T-cell (primary cell): Measurements from ENCODE around the gene MICALL2. TPM values are rescaled to one million over a fixed set of nuclear protein-coding genes. Genes with fewer than 3 reads are reported as not detected.
A peak's percentile ranks its signal among the peaks of the same experiment; 100 is the strongest.

Experiments
- ATAC-seq, 4 experiments: fragments of 200-7000 bp in 3 of 4; fragments of 150-1000 bp in 1 of 4; cut with Tn5 transposase; replicated peaks in 1 of 4; 1 replicate in 3 of 4; 2 replicates in 1 of 4; pipeline ENCODE4 v1.10.0; 2021; ENCODE audit warnings: moderate library complexity in 3 of 4, mild to moderate bottlenecking in 2 of 4, moderate number of reproducible peaks in 1 of 4
- CTCF ChIA-PET, 2 donors: fragments of 300-600 bp; sonication (Branson Sonifier 250); formaldehyde crosslinking; loops; one replicate each; lab custom pipeline; 2022; ENCODE audit warnings: antibody characterized with exemption in 2 of 2; lab: Charles Lee
- POLR2A ChIA-PET, 2 donors: fragments of 300-600 bp; sonication (Branson Sonifier 250); formaldehyde crosslinking; loops; one replicate each; lab custom pipeline; 2022; ENCODE audit warnings: antibody characterized with exemption in 2 of 2; lab: Charles Lee
- DNase-seq, 35 experiments: peaks; one replicate each; pipeline versions ENCODE4 v3.0.0 to v3.0.0-alpha.2; 2013 to 2023
- H3K27ac ChIP-seq: one replicate; pipeline ENCODE4 v1.5.1; 2013; ENCODE audit warnings: low read length
- H3K27me3 ChIP-seq, 2 experiments: replicated peaks in 1 of 2; 1 replicate in 1 of 2; 2 replicates in 1 of 2; pipeline versions ENCODE4 v1.6.1 to v1.7.0; 2013; ENCODE audit warnings: low read length in 1 of 2, mixed read lengths in 1 of 2; ENCODE audit not compliant: control insufficient read depth in 2 of 2, insufficient read depth in 2 of 2; ENCODE audit errors: extremely low read depth in 1 of 2
- H3K36me3 ChIP-seq, 2 donors: 1 replicate in 1 of 2; 2 replicates in 1 of 2; pipeline versions ENCODE4 v1.6.1 to v1.7.0; 2013; ENCODE audit warnings: low read length in 1 of 2; ENCODE audit not compliant: control insufficient read depth in 2 of 2, insufficient read depth in 1 of 2; ENCODE audit errors: extremely low read depth in 1 of 2
- H3K4me1 ChIP-seq, 2 experiments: 1 replicate in 1 of 2; 2 replicates in 1 of 2; pipeline versions ENCODE4 v1.6.1 to v1.7.0; 2013; ENCODE audit warnings: low read length in 2 of 2, mixed read lengths in 1 of 2; ENCODE audit not compliant: insufficient read depth in 2 of 2, control insufficient read depth in 1 of 2; ENCODE audit errors: extremely low read depth in 1 of 2
- H3K4me3 ChIP-seq, 2 donors: 1 replicate in 1 of 2; 2 replicates in 1 of 2; pipeline versions ENCODE4 v1.5.1 to v1.7.0; 2013; ENCODE audit warnings: mild to moderate bottlenecking in 2 of 2, low read length in 1 of 2, moderate library complexity in 1 of 2; ENCODE audit not compliant: control insufficient read depth in 1 of 2; ENCODE audit errors: extremely low read depth in 1 of 2
- H3K9me3 ChIP-seq: 2 replicates; pipeline ENCODE4 v1.7.0; 2013
- H3K27ac Mint-ChIP-seq, 2 donors: one replicate each; pipeline ENCODE4 v1.8.0; 2020 to 2021; ENCODE audit warnings: mild to moderate bottlenecking in 2 of 2, mixed read lengths in 2 of 2
- H3K27me3 Mint-ChIP-seq, 2 donors: one replicate each; pipeline ENCODE4 v1.8.0; 2021 to 2022; ENCODE audit warnings: mixed read lengths in 2 of 2
- H3K36me3 Mint-ChIP-seq: one replicate; pipeline ENCODE4 v1.8.0; 2021; ENCODE audit warnings: mixed read lengths
- H3K4me1 Mint-ChIP-seq, 3 donors: one replicate each; pipeline ENCODE4 v1.8.0; 2020 to 2022; ENCODE audit warnings: mixed read lengths in 3 of 3, mild to moderate bottlenecking in 1 of 3
- H3K4me3 Mint-ChIP-seq, 3 donors: one replicate each; pipeline ENCODE4 v1.8.0; 2020 to 2022; ENCODE audit warnings: mild to moderate bottlenecking in 3 of 3, mixed read lengths in 3 of 3, moderate library complexity in 3 of 3
- H3K9me3 Mint-ChIP-seq, 3 donors: one replicate each; pipeline ENCODE4 v1.8.0; 2020 to 2022; ENCODE audit warnings: mixed read lengths in 3 of 3
- WGBS: methylation state at CpG from one replicate; pipeline ENCODE4 v1.1.5; 2013; ENCODE audit warnings: missing lambda C conversion rate; ENCODE audit not compliant: insufficient coverage; 5-methylcytosine and 5-hydroxymethylcytosine counted together
- total RNA-seq, 35 experiments: library from RNA in 6 of 35; stranded (reverse) in 6 of 35; fragments of 120-200 nt in 1 of 35; gene quantifications; one replicate each; pipeline versions ENCODE4 v1.2.1 to v1.2.4 and lab custom pipeline; 2013 to 2026

MICALL2 gene
- total RNA-seq (1 to 10 TPM; 2.1 to 5.5 (median 3.2) TPM), total RNA-seq (lab: John Stamatoyannopoulos, UW) (0.57 to 7.3 (median 2.7) reads per million in 29 experiments)
- total RNA-seq (2013) = 1.2 TPM

DNA sequence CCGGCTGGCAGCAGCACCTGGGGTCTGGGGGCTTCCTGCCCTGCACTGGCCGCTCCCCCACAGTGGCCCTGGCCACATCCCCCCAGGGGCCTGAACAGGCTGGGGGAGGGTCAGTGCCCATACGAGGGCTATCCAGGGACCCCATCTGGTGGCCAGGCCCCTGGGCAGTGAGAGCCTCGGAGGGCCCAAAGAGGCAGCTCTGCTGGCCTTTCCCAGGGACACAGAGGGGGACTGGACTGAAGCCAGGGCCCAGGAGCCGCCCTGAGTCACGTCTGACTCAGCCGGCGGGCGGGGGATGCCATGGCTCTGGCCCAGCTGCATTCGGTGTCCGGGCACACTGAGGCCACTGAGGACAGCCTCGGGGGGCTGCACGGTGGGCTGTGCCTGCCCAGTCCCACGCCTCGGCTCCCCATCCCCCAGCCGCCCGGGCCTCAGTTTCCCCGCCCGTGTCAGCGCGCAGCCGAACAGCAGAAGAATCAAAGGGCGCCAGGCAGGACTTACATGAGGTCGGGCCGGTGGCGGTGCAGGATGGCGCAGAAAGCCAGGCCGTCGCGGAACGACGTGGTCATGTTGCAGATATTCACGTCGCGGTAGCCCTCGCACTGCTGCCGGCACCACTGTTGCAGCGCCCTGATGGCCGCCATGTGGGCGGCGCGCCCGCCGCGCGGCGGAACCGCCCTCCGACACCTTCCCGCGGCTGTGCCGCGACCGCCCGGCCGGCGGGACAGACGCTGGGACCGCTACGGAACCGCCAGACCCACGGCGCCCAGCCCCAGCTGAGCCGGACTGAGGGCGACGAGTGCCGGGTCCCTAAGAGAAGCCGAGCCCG is at the start of gene MICALL2:
MICALL2 (minus strand) TSS at position 788 of the 829 bp plus-strand sequence; CDS start at position 644, 144 bp downstream.
- H3K27me3 ChIP-seq = peaks cover 0 to 19% of the 10 kb centered on the region in 2 experiments
- H3K27ac ChIP-seq = peak within 1 kb of the TSS; percentile 41
- no peaks in the 10 kb centered on the region for H3K9me3 ChIP-seq
- H3K36me3 ChIP-seq = no peaks in the 10 kb centered on the region
- peaks cover 7 to 32% of the 10 kb centered on the region in 2 experiments for H3K4me1 ChIP-seq
- H3K4me3 ChIP-seq = peak within 1 kb of the TSS; percentile 69 to 77
- Mint-ChIP-seq H3K4me1 (peaks cover 19 to 24% (median 22%) of the 10 kb centered on the region in 3 donors), H3K9me3 (no peaks in the 10 kb centered on the region), H3K27ac (peak within 1 kb of the TSS; percentile 39 to 61), H3K27me3 (no peaks in the 10 kb centered on the region), H3K4me3 (peak within 1 kb of the TSS; percentile 66 to 69 (median 68)), H3K36me3 (no peaks in the 10 kb centered on the region)
- 2% methylated on average over 68 of the region's 69 CpGs for WGBS
- CTCF ChIA-PET = interaction anchor here in 1 of 2 donors (0.6 kb wide), 1 partner anchor 217 kb away, joined by 3 read pairs; no protein-coding TSS in a partner anchor
- POLR2A ChIA-PET = no interaction called here
- DNase-seq (peak in 7 of 35 experiments; percentile 10 to 34 (median 16)), ATAC-seq (peak; percentile 17 to 38 (median 30))

DNA sequence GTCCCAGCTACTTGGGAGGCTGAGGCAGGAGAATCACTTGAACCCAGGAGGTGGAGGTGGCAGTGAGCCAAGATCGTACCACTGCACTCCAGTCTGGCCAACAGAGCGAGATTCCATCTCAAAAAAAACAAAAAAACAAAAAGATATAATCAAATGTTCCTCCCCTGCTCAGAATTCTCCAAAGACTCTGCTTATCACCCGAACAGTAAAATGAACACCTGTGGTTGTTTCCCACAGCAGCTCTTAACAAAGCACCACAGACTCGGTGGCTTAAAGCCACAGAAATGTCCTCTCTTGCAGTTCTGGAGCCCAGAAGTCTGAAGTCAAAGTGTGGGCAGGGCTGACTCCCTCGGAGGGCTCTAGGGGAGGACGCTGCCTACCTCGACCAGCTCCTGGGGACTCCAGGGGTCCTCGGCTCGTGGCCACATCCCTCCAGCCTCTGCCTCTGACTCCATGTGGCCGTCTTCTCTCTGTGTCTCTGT is 49.0 kb upstream of the MICALL2 start:
- Histone ChIP-seq H3K36me3 (no peaks in the 10 kb centered on the region), H3K27ac (no peak overlapping the region), H3K4me1 (peaks cover 25 to 74% of the 10 kb centered on the region in 2 experiments), H3K4me3 (no peak overlapping the region), H3K27me3 (peaks cover 0 to 40% of the 10 kb centered on the region in 2 experiments), H3K9me3 (no peaks in the 10 kb centered on the region)
- Mint-ChIP-seq H3K4me3 (peak overlapping the region in 1 of 3 donors; percentile 54), H3K4me1 (peaks cover 44 to 50% (median 47%) of the 10 kb centered on the region in 3 donors), H3K27ac (peak overlapping the region in 1 of 2 donors; percentile 69), H3K9me3 (no peaks in the 10 kb centered on the region), H3K36me3 (no peaks in the 10 kb centered on the region), H3K27me3 (peaks cover 0 to 4% of the 10 kb centered on the region in 2 donors)
- ATAC-seq (no peak), DNase-seq (no peak)
- ChIA-PET CTCF (no interaction called here), POLR2A (no interaction called here)
- 42% methylated on average over 10 of the region's 10 CpGs for WGBS

DNA sequence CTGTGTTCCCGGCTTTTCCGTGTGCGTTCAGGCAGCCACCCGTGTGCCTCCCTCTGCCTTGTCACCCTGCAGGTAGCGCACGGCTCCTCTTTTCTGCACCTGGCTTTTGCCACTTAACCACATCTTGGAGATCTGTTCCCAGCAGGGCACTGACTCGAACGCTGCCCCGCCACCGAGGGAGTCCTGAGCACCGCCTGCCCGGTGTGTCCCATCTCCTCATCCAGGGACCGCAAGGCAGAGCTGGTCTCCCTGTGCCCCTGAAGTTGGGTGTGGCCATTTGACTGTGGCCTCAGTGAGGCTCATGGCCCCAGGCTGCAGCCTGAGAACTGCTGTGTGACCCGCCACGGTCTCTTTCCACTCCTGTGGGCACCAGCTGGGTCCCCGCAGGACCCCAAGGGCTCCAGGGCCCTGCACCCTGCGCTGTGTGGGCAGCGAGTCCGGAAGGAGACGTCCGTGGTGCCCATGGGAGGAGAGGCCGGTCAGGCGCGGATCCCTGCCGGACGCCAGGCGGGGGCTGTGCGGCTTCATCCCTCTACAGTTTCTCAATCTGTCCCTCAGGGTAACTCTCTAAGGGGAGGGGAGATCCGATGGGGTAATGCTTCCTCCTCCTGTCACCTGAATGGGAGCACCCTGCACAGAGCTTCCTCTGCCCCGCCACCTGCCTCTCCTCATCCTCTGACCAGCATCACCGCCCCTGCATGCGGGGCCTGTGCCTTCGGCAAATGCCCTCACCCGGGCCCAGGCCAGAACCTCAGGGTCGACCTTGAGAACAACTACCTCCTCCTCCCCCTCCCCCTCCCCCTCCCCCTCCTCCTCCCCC is 46.7 kb upstream of the MICALL2 start:
- ATAC-seq = no peak
- H3K4me1 ChIP-seq = peaks cover 26 to 70% of the 10 kb centered on the region in 2 experiments
- WGBS = 57% methylated on average over 22 of the region's 35 CpGs
- Mint-ChIP-seq H3K9me3 (no peaks in the 10 kb centered on the region), H3K36me3 (peaks cover 14% of the 10 kb centered on the region), H3K27me3 (peaks cover 0 to 4% of the 10 kb centered on the region in 2 donors), H3K4me1 (peaks cover 42 to 49% (median 46%) of the 10 kb centered on the region in 3 donors), H3K27ac (peak overlapping the region in 1 of 2 donors; percentile 61), H3K4me3 (peak overlapping the region; percentile 13 to 85 (median 60))
- POLR2A ChIA-PET = no interaction called here
- no peak overlapping the region for H3K27ac ChIP-seq
- H3K9me3 ChIP-seq = no peaks in the 10 kb centered on the region
- peak in 1 of 35 experiments; percentile 17 for DNase-seq
- H3K36me3 ChIP-seq = peaks cover 14 to 17% of the 10 kb centered on the region in 2 donors
- H3K27me3 ChIP-seq = peaks cover 0 to 31% of the 10 kb centered on the region in 2 experiments
- peak overlapping the region; percentile 3 to 41 for H3K4me3 ChIP-seq
- CTCF ChIA-PET = no interaction called here

DNA sequence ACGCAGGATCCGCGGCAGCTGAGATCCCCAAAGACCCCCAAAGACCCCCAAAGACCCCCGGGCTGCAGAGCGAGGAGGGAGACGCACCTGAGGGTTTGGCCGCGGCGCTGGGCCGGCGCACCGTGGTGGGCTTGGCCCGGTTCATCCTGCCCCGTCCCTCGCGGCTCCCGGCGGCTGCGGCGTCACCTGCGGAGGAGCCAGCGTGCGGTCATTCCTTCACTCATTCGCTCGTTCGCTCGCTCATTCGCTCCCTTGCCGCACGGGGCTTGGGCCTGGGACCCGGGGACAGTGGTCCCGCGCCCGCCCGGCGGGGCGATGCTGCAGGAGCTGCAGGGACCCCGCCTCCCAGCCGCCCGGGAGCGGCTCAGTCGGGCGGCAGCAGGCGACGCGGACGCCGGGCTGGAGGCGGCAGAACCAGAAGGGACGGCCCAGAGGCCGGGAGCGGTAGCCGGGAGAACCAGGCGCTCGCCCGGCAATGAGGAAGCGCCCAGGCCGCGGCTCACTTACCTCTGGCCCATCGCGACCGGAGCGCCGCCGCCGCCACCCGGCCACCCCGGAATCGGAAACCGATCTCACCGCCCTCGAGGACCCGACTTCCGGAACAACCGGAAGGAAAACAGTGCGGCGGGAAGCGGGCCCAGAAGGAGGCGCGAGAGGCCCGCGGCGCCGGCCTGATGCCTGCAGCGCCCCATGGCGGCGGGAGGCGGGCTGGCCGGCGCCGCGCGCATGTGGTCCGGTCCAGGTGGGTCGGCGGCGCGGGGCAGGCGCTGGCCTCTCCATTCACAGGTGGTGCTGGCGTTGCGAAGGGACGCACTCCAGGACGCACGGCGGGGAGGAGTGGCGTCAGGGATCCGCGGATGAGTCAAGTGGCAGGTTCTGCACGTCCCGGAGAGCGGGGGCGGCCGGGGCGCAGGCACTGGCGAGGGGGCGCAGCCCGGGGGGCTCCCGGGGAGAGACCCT is 44.8 kb upstream of the MICALL2 start, which contains the start of gene INTS1:
INTS1 (minus strand) TSS at position 574 of the 960 bp plus-strand sequence; CDS start at position 145, 429 bp downstream.
- Mint-ChIP-seq H3K27ac (peak within 1 kb of the TSS; percentile 61), H3K27me3 (peaks cover 0 to 4% of the 10 kb centered on the region in 2 donors), H3K36me3 (peaks cover 22% of the 10 kb centered on the region), H3K9me3 (no peaks in the 10 kb centered on the region), H3K4me1 (peaks cover 42 to 50% (median 43%) of the 10 kb centered on the region in 3 donors), H3K4me3 (peak within 1 kb of the TSS; percentile 82 to 85 (median 85))
- Histone ChIP-seq H3K27me3 (peaks cover 0 to 18% of the 10 kb centered on the region in 2 experiments), H3K4me1 (peaks cover 24 to 57% of the 10 kb centered on the region in 2 experiments), H3K27ac (no peak within 1 kb of the TSS), H3K4me3 (peak within 1 kb of the TSS; percentile 75 to 92), H3K9me3 (no peaks in the 10 kb centered on the region), H3K36me3 (peaks cover 24 to 30% of the 10 kb centered on the region in 2 donors)
- POLR2A ChIA-PET = interaction anchor here in 1 of 2 donors (0.7 kb wide), 1 partner anchor 1000 kb away, joined by 3 read pairs; no protein-coding TSS in a partner anchor
- DNase-seq (peak; percentile 76 to 93 (median 87)), ATAC-seq (peak; percentile 89 to 96 (median 94))
- WGBS = 1% methylated on average over 109 of the region's 118 CpGs
- CTCF ChIA-PET = interaction anchor here (0.6 to 0.7 kb wide), 2 partner anchors 843 to 917 kb away, joined by 3 to 4 read pairs; no protein-coding TSS in a partner anchor

DNA sequence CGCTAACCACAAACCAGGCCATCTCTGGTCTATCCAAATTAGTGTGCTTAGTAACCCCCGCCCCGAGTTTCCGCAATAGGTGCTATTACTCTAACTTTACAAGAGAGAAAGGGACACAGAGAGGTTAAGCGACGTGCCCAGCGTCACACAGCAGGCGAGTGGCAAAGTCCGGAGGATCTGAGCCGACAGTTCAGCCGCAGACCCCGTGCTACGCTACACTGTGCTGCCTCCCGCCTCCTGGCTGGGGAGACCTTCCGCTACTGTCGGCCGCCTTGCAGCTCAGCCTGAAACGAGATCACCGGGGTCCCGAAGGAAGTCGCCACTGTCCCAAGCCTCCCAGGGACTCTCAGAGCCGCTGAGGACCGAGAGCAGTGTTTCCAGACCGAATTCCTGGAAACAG is 44.1 kb upstream of the MICALL2 start:
- H3K27me3 ChIP-seq = peaks cover 0 to 18% of the 10 kb centered on the region in 2 experiments
- 36% methylated on average over 23 of the region's 24 CpGs for WGBS
- peaks cover 37 to 48% (median 40%) of the 10 kb centered on the region in 3 donors for H3K4me1 Mint-ChIP-seq
- peak overlapping the region; percentile 75 to 92 for H3K4me3 ChIP-seq
- peaks cover 22% of the 10 kb centered on the region for H3K36me3 Mint-ChIP-seq
- H3K9me3 ChIP-seq = no peaks in the 10 kb centered on the region
- DNase-seq (no peak), ATAC-seq (no peak)
- H3K36me3 ChIP-seq = peaks cover 24 to 33% of the 10 kb centered on the region in 2 donors
- H3K4me1 ChIP-seq = peaks cover 22 to 56% of the 10 kb centered on the region in 2 experiments
- peak overlapping the region; percentile 34 to 52 for H3K27ac Mint-ChIP-seq
- ChIA-PET POLR2A (no interaction called here), CTCF (no interaction called here)
- H3K9me3 Mint-ChIP-seq = no peaks in the 10 kb centered on the region
- no peak overlapping the region for H3K27ac ChIP-seq
- peak overlapping the region; percentile 82 to 85 (median 84) for H3K4me3 Mint-ChIP-seq
- peaks cover 0 to 4% of the 10 kb centered on the region in 2 donors for H3K27me3 Mint-ChIP-seq
